Myocyte (in vitro differentiated cells): ENCODE results near the gene ARHGEF6. TPM values are rescaled to one million over a fixed set of nuclear protein-coding genes. Genes with fewer than 3 reads are reported as not detected.

ENCODE experiments used
- total RNA-seq: library from RNA; depleted of rRNA; stranded (reverse); fragments of >200 nt; gene quantifications from 2 replicates; pipeline ENCODE4 v1.2.3, GENCODE V29; 2014

Gene ARHGEF6
- total RNA-seq, 1 donor from 2014 or later: 65.5 TPM

Other genes with a start within 250 kb of the ARHGEF6 start
- gene VGLL1, start 248.7 kb downstream of the ARHGEF6 start, total RNA-seq: not detected in 2 replicates
- not detected in 2 replicates for gene CD40LG, start 132.8 kb downstream of the ARHGEF6 start, total RNA-seq
- 296 and 310 TPM in 2 replicates for gene RBMX, start 99.8 kb upstream of the ARHGEF6 start, total RNA-seq